ENCODE data around the gene IL5. TPM values are rescaled to one million over a fixed set of nuclear protein-coding genes. Genes with fewer than 3 reads are reported as not detected.

The IL5 gene
- total and polyA plus RNA-seq, 2 experiments from 2014 or later, result not detected

DNA sequence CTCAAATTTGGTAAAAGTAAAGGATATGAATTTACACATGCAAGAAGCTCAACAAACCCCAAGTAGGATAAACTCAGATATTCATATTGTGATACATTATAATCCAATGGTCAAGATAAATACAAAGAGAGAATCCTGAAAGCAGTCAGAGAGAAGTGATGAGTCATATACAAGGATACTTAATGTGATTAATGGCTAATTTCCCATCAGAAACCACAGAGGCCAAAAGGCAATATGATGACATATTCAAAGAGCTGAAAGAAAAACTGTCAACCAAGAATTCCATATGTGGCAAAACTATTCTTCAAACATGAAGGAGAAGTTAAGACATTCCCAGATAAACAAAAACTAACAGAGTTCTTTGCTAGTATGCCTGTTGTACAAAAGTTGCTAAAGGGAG is 33.2 kb downstream of the IL5 start:
- TF ChIP-seq CTCF (IDR thresholded peaks at IDR 0.05; ENCODE audit: low read depth, low read length), result no peak
- Histone ChIP-seq H3K4me3 (no peak overlapping the region), H3K36me3 (no peaks in the 10 kb centered on the region), H3K27me3 (no peaks in the 10 kb centered on the region), H3K9me3 (ENCODE audit: low read depth) (no peaks in the 10 kb centered on the region), H3K4me1 (ENCODE audit: low read depth) (no peaks in the 10 kb centered on the region), H3K27ac (no peak overlapping the region)
- DNase-seq (ENCODE audit: low read depth in 1 of 2, low spot score in 1 of 2), result peak in 1 of 2 donors; percentile 92

DNA sequence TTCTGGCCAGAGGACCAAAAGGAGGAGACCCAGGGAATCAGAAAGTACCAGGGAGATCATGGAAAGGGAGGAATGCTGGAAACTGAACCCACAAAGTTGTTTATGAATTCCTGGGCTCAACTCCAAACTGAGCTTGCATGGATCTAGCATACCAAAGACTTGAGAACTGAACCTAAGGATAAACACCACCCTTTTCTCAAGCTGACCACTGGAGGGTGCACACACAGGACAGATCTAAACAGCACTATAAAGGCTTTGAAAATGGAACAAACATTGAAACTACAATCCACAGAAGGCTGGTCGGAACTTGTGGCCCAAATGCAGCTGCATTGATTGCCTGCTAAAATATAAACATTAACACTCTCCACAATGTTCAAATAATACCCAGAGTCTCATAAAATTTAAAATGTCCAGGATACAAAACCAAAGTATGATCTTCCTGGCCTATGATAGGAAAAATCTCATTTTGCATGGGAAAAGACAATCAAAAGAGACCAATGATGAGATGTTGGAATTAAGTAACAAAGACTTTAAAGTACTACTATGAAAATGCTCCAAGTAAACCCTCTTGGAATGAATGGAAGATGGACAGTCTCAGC is 37.1 kb downstream of the IL5 start:
- peak; percentile 51 to 95 for DNase-seq (ENCODE audit: low read depth in 1 of 2, low spot score in 1 of 2)
- H3K27ac ChIP-seq, result no peak overlapping the region
- H3K4me1 ChIP-seq (ENCODE audit: low read depth), result no peaks in the 10 kb centered on the region
- H3K36me3 ChIP-seq, result no peaks in the 10 kb centered on the region
- H3K9me3 ChIP-seq (ENCODE audit: low read depth), result no peaks in the 10 kb centered on the region
- no peak overlapping the region for H3K4me3 ChIP-seq
- H3K27me3 ChIP-seq, result no peaks in the 10 kb centered on the region
- TF ChIP-seq CTCF (IDR thresholded peaks at IDR 0.05; ENCODE audit: low read depth, low read length), result peak; percentile 77

- Histone ChIP-seq H3K4me3 (no peak overlapping the region), H3K9me3 (ENCODE audit: low read depth) (no peaks in the 10 kb centered on the region), H3K27ac (no peak overlapping the region), H3K27me3 (no peaks in the 10 kb centered on the region), H3K4me1 (ENCODE audit: low read depth) (no peaks in the 10 kb centered on the region), H3K36me3 (no peaks in the 10 kb centered on the region)
- DNase-seq (ENCODE audit: low read depth in 1 of 2, low spot score in 1 of 2), result no peak
- no peak for TF ChIP-seq CTCF (IDR thresholded peaks at IDR 0.05; ENCODE audit: low read depth, low read length)
Measured at GRCh38 chr5:132505641-132506040, 37.7 kb downstream of the IL5 start.

GRCh38 chr5:132504746-132505145 is 38.6 kb downstream of the IL5 start:
- no peak for TF ChIP-seq CTCF (IDR thresholded peaks at IDR 0.05; ENCODE audit: low read depth, low read length)
- H3K4me3 ChIP-seq, result no peak overlapping the region
- H3K9me3 ChIP-seq (ENCODE audit: low read depth), result no peaks in the 10 kb centered on the region
- no peaks in the 10 kb centered on the region for H3K36me3 ChIP-seq
- no peak for DNase-seq (ENCODE audit: low read depth in 1 of 2, low spot score in 1 of 2)
- no peaks in the 10 kb centered on the region for H3K27me3 ChIP-seq
- no peaks in the 10 kb centered on the region for H3K4me1 ChIP-seq (ENCODE audit: low read depth)
- no peak overlapping the region for H3K27ac ChIP-seq

GRCh38 chr5:132503244-132503643 is 40.1 kb downstream of the IL5 start:
- H3K4me1 ChIP-seq (ENCODE audit: low read depth), result no peaks in the 10 kb centered on the region
- H3K9me3 ChIP-seq (ENCODE audit: low read depth), result no peaks in the 10 kb centered on the region
- no peak for TF ChIP-seq CTCF (IDR thresholded peaks at IDR 0.05; ENCODE audit: low read depth, low read length)
- DNase-seq (ENCODE audit: low read depth in 1 of 2, low spot score in 1 of 2), result no peak
- no peak overlapping the region for H3K4me3 ChIP-seq
- no peaks in the 10 kb centered on the region for H3K27me3 ChIP-seq
- H3K36me3 ChIP-seq, result no peaks in the 10 kb centered on the region
- H3K27ac ChIP-seq, result no peak overlapping the region

Data from cardiac muscle cell (in vitro differentiated cells and primary cell).